Trophoblast cell (in vitro differentiated cells and primary cell): ENCODE data around the gene ZBED1.

Experiments
- DNase-seq, 2 donors: peaks; one replicate each; pipeline ENCODE4 v3.0.0-alpha.2; 2016
- H2AFZ ChIP-seq: 2 replicates; pipeline ENCODE4 v1.6.1; 2013; ENCODE audit warnings: low read length, moderate library complexity, mild to moderate bottlenecking; ENCODE audit not compliant: insufficient read depth, poor library complexity
- H2AK5ac ChIP-seq: 2 replicates; pipeline ENCODE4 v1.6.1; 2013; ENCODE audit warnings: mild to moderate bottlenecking, low read length
- H2BK120ac ChIP-seq: 2 replicates; pipeline ENCODE4 v1.6.1; 2013; ENCODE audit warnings: low read length, mild to moderate bottlenecking, moderate library complexity; ENCODE audit not compliant: insufficient read depth, poor library complexity
- H2BK12ac ChIP-seq: 2 replicates; pipeline ENCODE4 v1.6.1; 2013; ENCODE audit warnings: mild to moderate bottlenecking, low read length, moderate library complexity
- H2BK5ac ChIP-seq: 2 replicates; pipeline ENCODE4 v1.6.1; 2013; ENCODE audit warnings: low read length, low read depth, moderate library complexity, mild to moderate bottlenecking; ENCODE audit not compliant: poor library complexity
- H3K14ac ChIP-seq: 2 replicates; pipeline ENCODE4 v1.6.1; 2013; ENCODE audit warnings: mild to moderate bottlenecking, low read length
- H3K18ac ChIP-seq: 2 replicates; pipeline ENCODE4 v1.6.1; 2013; ENCODE audit warnings: mild to moderate bottlenecking, low read length
- H3K23ac ChIP-seq: 2 replicates; pipeline ENCODE4 v1.6.1; 2013; ENCODE audit warnings: low read length
- H3K27ac ChIP-seq: 2 replicates; pipeline ENCODE4 v1.5.1; 2013; ENCODE audit warnings: low read depth, mild to moderate bottlenecking, inconsistent platforms, low read length, moderate library complexity
- H3K27me3 ChIP-seq: 2 replicates; pipeline ENCODE4 v1.6.1; 2013; ENCODE audit warnings: inconsistent platforms, mild to moderate bottlenecking, low read length, moderate library complexity; ENCODE audit not compliant: insufficient read depth
- H3K36me3 ChIP-seq, 2 experiments: 1 replicate in 1 of 2; 2 replicates in 1 of 2; pipeline ENCODE4 v1.6.1; 2013; ENCODE audit warnings: low read length in 2 of 2, mild to moderate bottlenecking in 2 of 2, moderate library complexity in 1 of 2; ENCODE audit not compliant: insufficient read depth in 2 of 2, control insufficient read depth in 1 of 2
- H3K4ac ChIP-seq: 2 replicates; pipeline ENCODE4 v1.6.1; 2013; ENCODE audit warnings: low read depth, mild to moderate bottlenecking, low read length, moderate library complexity
- H3K4me1 ChIP-seq, 2 experiments: 1 replicate in 1 of 2; 2 replicates in 1 of 2; pipeline ENCODE4 v1.6.1; 2013; ENCODE audit warnings: low read length in 2 of 2, mild to moderate bottlenecking in 2 of 2, moderate library complexity in 1 of 2; ENCODE audit not compliant: insufficient read depth in 2 of 2, control insufficient read depth in 1 of 2
- H3K4me2 ChIP-seq: 2 replicates; pipeline ENCODE4 v1.6.1; 2013; ENCODE audit warnings: inconsistent platforms, mild to moderate bottlenecking, low read length, moderate library complexity
- H3K4me3 ChIP-seq: 2 replicates; pipeline ENCODE4 v1.5.1; 2013; ENCODE audit warnings: mild to moderate bottlenecking, low read depth, low read length, inconsistent platforms
- H3K79me1 ChIP-seq: one replicate; pipeline ENCODE4 v1.6.1; 2013; ENCODE audit warnings: low read length
- H3K79me2 ChIP-seq: 2 replicates; pipeline ENCODE4 v1.6.1; 2013; ENCODE audit warnings: low read length, mild to moderate bottlenecking; ENCODE audit not compliant: control insufficient read depth, insufficient read depth, poor library complexity
- H3K9ac ChIP-seq: 2 replicates; pipeline ENCODE4 v1.6.1; 2013; ENCODE audit warnings: mild to moderate bottlenecking, low read length
- H3K9me3 ChIP-seq: 2 replicates; pipeline ENCODE4 v1.6.1; 2013; ENCODE audit warnings: low read depth, mild to moderate bottlenecking, control low read depth, inconsistent platforms, low read length; ENCODE audit not compliant: insufficient read depth
- H4K12ac ChIP-seq: 2 replicates; pipeline ENCODE4 v1.6.1; 2013; ENCODE audit warnings: low read depth, mild to moderate bottlenecking, low read length, moderate library complexity
- H4K8ac ChIP-seq: 2 replicates; pipeline ENCODE4 v1.6.1; 2013; ENCODE audit warnings: low read depth, mild to moderate bottlenecking, low read length, moderate library complexity
- H4K91ac ChIP-seq: one replicate; pipeline ENCODE4 v1.6.1; 2013; ENCODE audit warnings: low read depth, mild to moderate bottlenecking, low read length, moderate library complexity
- WGBS: extraction: QIAGEN DNeasy Blood & Tissue Kit; methylation state at CpG from one replicate; pipeline ENCODE4 v1.1.7; 2013; ENCODE audit warnings: missing lambda C conversion rate; ENCODE audit not compliant: insufficient read length, insufficient coverage; ENCODE audit errors: extremely low coverage; 5-methylcytosine and 5-hydroxymethylcytosine counted together

The ZBED1 gene

DNA sequence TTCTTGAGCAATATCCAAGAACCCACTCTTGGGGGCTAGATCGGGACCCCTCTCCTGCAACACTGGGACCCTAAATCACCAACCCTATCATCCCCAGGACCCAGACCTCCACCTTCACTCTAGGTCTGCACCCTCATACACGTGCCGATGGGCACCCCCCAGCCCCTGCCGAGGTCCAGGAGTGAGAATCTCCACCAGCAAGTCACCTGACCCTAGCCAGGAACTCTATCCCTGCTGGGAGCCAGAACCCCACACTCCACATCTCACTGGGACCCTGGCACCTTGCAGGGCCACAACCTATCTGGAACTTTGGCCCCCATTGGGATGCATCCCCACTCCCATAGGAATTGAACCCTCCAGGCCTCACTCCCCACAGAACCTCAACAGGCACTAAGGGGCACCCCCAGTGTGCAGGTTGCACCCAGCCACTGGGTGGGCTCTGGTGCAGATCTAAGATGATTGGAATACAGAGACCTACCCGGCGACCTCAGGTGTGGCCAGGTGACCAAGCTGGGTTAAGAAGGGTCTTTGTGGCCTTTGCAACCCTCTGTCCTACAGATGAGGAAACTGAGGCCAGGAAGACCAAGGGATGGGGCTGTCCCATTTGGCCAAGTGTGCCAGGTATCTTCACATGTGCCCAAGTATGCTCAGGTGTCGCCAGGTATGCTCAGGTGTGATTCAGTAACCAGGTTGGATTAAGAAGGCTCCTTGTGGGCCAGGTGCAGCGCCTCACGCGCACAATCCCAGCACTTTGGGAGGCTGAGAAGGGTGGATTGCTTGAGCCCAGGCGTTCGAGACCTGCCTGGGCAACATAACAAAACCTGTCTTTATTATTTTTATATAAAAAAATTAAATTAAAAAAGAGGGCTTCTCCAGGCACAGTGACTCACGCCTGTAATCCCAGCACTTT lies 3.1 kb upstream of the ZBED1 start:
- Histone ChIP-seq H3K27ac (no peak overlapping the region), H3K4me1 (peaks cover 20 to 22% of the 10 kb centered on the region in 2 experiments), H2BK12ac (no peak overlapping the region), H3K4me2 (no peak overlapping the region), H4K8ac (no peak overlapping the region), H2BK120ac (no peak overlapping the region), H3K79me2 (peaks cover 9% of the 10 kb centered on the region), H3K18ac (no peak overlapping the region), H4K91ac (peak overlapping the region; percentile 0), H3K9me3 (no peaks in the 10 kb centered on the region), H2AFZ (no peak overlapping the region), H3K14ac (no peak overlapping the region), H3K36me3 (no peaks in the 10 kb centered on the region), H3K79me1 (peaks cover 22% of the 10 kb centered on the region), H4K12ac (no peak overlapping the region), H3K23ac (no peak overlapping the region), H3K9ac (no peak overlapping the region), H3K4me3 (no peak overlapping the region), H2AK5ac (no peak overlapping the region), H3K27me3 (no peaks in the 10 kb centered on the region), H2BK5ac (no peak overlapping the region), H3K4ac (no peak overlapping the region)
- no peak for DNase-seq
- WGBS: no CpG with 5 or more reads among the region's 13 CpGs

GRCh38 chrX:2502668-2503519 lies 2.1 kb upstream of the ZBED1 start:
- Histone ChIP-seq H3K79me2 (peaks cover 11% of the 10 kb centered on the region), H3K18ac (no peak overlapping the region), H4K12ac (no peak overlapping the region), H3K4me3 (no peak overlapping the region), H3K36me3 (no peaks in the 10 kb centered on the region), H3K79me1 (peaks cover 22% of the 10 kb centered on the region), H3K9me3 (no peaks in the 10 kb centered on the region), H3K27ac (peak overlapping the region; percentile 63), H3K9ac (no peak overlapping the region), H3K4ac (no peak overlapping the region), H2AFZ (no peak overlapping the region), H3K27me3 (no peaks in the 10 kb centered on the region), H3K4me1 (peaks cover 20 to 23% of the 10 kb centered on the region in 2 experiments), H2BK120ac (peak overlapping the region; percentile 83), H3K14ac (peak overlapping the region; percentile 22), H2BK5ac (peak overlapping the region; percentile 73), H2AK5ac (no peak overlapping the region), H3K4me2 (no peak overlapping the region), H2BK12ac (peak overlapping the region; percentile 79), H4K91ac (peak overlapping the region; percentile 98), H3K23ac (no peak overlapping the region), H4K8ac (peak overlapping the region; percentile 62)
- WGBS: no CpG with 5 or more reads among the region's 19 CpGs
- peak; percentile 96 to 98 for DNase-seq

GRCh38 chrX:2502120-2502667 lies 1.4 kb upstream of the ZBED1 start:
- peak overlapping the region; percentile 98 for H4K91ac ChIP-seq
- H3K9ac ChIP-seq: no peak overlapping the region
- no peak overlapping the region for H3K4ac ChIP-seq
- peak overlapping the region; percentile 83 for H2BK120ac ChIP-seq
- H3K36me3 ChIP-seq: no peaks in the 10 kb centered on the region
- no peaks in the 10 kb centered on the region for H3K9me3 ChIP-seq
- peak overlapping the region; percentile 28 for H2AK5ac ChIP-seq
- H3K27ac ChIP-seq: peak overlapping the region; percentile 63
- DNase-seq: no peak
- H2BK12ac ChIP-seq: peak overlapping the region; percentile 79
- peaks cover 11% of the 10 kb centered on the region for H3K79me2 ChIP-seq
- peak overlapping the region; percentile 29 for H3K18ac ChIP-seq
- no peak overlapping the region for H3K4me2 ChIP-seq
- peaks cover 22% of the 10 kb centered on the region for H3K79me1 ChIP-seq
- H2AFZ ChIP-seq: no peak overlapping the region
- H3K4me3 ChIP-seq: no peak overlapping the region
- H2BK5ac ChIP-seq: peak overlapping the region; percentile 73
- H3K4me1 ChIP-seq: peaks cover 20 to 23% of the 10 kb centered on the region in 2 experiments
- H3K14ac ChIP-seq: peak overlapping the region; percentile 22
- H4K8ac ChIP-seq: peak overlapping the region; percentile 95
- no peak overlapping the region for H3K23ac ChIP-seq
- WGBS: no CpG with 5 or more reads among the region's 5 CpGs
- no peaks in the 10 kb centered on the region for H3K27me3 ChIP-seq
- H4K12ac ChIP-seq: peak overlapping the region; percentile 6

- DNase-seq: no peak
- H3K23ac ChIP-seq: no peak overlapping the region
- H2BK5ac ChIP-seq: no peak overlapping the region
- peaks cover 22% of the 10 kb centered on the region for H3K79me1 ChIP-seq
- H2AFZ ChIP-seq: no peak overlapping the region
- H3K79me2 ChIP-seq: peaks cover 11% of the 10 kb centered on the region
- no peak overlapping the region for H3K9ac ChIP-seq
- H3K36me3 ChIP-seq: no peaks in the 10 kb centered on the region
- peak overlapping the region; percentile 83 for H4K12ac ChIP-seq
- H2AK5ac ChIP-seq: peak overlapping the region; percentile 40
- no peaks in the 10 kb centered on the region for H3K27me3 ChIP-seq
- peak overlapping the region; percentile 58 for H3K4me2 ChIP-seq
- H3K4me3 ChIP-seq: no peak overlapping the region
- H4K8ac ChIP-seq: peak overlapping the region; percentile 95
- no peaks in the 10 kb centered on the region for H3K9me3 ChIP-seq
- peak overlapping the region; percentile 72 for H3K4ac ChIP-seq
- H2BK12ac ChIP-seq: peak overlapping the region; percentile 96
- peak overlapping the region; percentile 98 for H4K91ac ChIP-seq
- peaks cover 20 to 23% of the 10 kb centered on the region in 2 experiments for H3K4me1 ChIP-seq
- H3K18ac ChIP-seq: peak overlapping the region; percentile 77
- H3K27ac ChIP-seq: no peak overlapping the region
- peak overlapping the region; percentile 87 for H3K14ac ChIP-seq
- peak overlapping the region; percentile 83 for H2BK120ac ChIP-seq
- WGBS: no CpG with 5 or more reads among the region's 5 CpGs
Observed at GRCh38 chrX:2501559-2502102, 855 bp upstream of the ZBED1 start.
